ENCODE measurements around the gene ROBO2.

- TF ChIP-seq FOSL2 (IDR thresholded peaks at IDR 0.05) (no peak), FOSL2 (CRISPR knock-in tag; IDR thresholded peaks at IDR 0.05) (no peak), CTCF (IDR thresholded peaks at IDR 0.05) (no peak), PHF8 (IDR thresholded peaks at IDR 0.05; ENCODE audit: borderline replicate concordance, low read depth) (no peak), MYC (IDR thresholded peaks at IDR 0.05; ENCODE audit: borderline replicate concordance, low read length) (no peak), EP300 (IDR thresholded peaks at IDR 0.05) (no peak), SMC3 (IDR thresholded peaks at IDR 0.05) (no peak), CEBPB (IDR thresholded peaks at IDR 0.05) (no peak), ZSCAN20 (CRISPR knock-in tag; IDR thresholded peaks at IDR 0.05) (no peak), REST (IDR thresholded peaks at IDR 0.05) (no peak), POLR2A (IDR thresholded peaks at IDR 0.05; ENCODE audit: low read length) (no peak)
These were observed 608.8 kb downstream of the ROBO2 start for GRCh38 chr3:77648664-77649063.
